Stimulated activated CD4-positive, alpha-beta T cell treated with anti-CD3 and anti-CD28 coated beads, Interleukin-4, amount 100 ng/mL, for 48 hours (primary cell): ENCODE measurements around the gene KCNN3.
A peak's percentile ranks its signal among the peaks of the same experiment; 100 is the strongest.

Source experiments
- DNase-seq, 2 donors: peaks; one replicate each; pipeline ENCODE4 v3.0.0-alpha.2; 2020; ENCODE audit warnings: low read depth in 2 of 2

KCNN3 gene

DNA sequence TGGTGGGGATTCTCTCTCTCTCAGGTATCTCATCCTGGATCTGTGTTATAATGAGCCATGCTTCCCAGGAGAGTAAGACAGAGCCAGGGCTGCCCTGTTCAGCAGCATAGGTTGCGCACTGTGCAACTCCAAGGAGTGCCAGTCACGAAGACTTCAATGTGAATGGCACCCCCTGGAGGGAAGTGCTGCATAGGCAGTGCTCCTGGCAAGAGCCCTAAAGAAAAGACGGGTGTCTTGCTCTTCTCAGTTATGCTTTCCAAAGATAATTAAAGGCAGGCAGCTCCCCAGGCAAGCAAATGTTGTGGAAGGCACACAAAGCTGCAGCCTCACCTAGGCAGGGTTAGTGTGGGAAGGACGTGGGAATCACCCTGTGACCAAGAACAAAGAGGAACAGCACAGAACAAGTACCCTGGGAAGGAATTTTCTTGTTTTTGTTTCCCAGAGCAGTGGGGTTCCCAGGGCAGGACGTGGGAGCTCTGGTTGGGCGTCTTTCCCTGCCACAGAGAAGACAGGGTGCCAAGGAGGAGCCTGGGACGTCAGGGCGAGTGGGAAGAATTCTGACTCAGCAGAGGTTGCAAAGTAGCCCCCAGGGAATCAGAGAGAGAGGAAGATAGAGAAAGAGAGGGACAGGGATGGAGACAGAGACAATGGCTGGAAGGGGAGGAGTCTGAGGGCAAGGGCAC, 120.9 kb downstream of the KCNN3 start:
- peak; percentile 47 to 57 for DNase-seq

- DNase-seq: no peak
Measured at GRCh38 chr1:154748405-154748775, 121.7 kb downstream of the KCNN3 start.

- DNase-seq: peak; percentile 37 to 49
Measured at GRCh38 chr1:154747740-154748404, 122.2 kb downstream of the KCNN3 start.

DNA sequence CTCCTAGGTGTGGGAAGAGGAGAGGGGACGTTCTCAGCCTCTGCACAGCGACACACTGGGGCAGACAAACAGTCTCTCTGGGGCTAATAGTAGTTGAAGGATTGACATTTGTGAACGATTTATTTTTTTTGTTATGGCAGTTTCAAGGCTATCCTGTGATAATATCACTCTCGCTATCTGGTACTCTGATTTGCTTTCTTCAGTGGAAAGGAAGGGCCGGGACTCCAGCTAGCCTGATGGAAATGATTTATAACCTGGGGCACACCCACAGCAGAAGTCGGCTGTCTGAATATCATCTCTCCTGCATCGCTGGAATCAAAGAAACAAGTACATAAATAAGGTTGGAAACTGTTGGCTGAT, 122.7 kb downstream of the KCNN3 start:
- DNase-seq: no peak

DNA sequence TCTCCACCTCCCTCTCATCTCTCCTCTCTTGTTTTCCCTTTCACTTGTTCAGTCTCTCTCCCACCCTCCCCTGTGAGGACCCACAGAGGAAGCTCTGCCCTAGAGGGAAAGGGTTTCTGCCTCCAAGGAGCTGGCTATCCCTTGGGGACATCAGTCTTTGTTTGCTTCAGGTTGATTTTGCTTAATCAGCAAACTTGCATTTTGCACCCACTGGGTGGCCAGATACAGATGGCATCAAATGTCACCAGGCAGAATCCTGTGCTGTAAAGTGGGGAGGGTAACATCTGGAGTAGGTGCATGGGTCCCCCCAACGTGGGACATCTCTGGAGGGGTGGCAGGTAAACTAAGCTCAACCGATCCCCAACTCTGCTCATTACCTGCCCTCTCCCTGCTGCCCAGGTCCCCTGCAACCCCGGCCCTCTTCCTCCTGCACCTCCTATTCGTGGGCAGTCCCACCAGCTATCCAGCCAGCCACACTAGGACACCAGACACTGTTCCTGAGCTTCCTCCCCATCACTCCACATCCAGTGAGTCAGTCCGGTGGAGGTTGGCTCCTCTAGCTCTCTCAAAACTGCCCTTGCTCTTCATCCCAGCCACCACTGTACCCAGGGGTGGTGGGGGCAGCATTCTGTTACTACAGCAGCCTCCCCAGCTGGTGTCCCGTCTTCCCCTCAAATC, 123.3 kb downstream of the KCNN3 start:
- no peak for DNase-seq

GRCh38 chr1:154745750-154746425, 124.2 kb downstream of the KCNN3 start:
- DNase-seq: no peak

DNA sequence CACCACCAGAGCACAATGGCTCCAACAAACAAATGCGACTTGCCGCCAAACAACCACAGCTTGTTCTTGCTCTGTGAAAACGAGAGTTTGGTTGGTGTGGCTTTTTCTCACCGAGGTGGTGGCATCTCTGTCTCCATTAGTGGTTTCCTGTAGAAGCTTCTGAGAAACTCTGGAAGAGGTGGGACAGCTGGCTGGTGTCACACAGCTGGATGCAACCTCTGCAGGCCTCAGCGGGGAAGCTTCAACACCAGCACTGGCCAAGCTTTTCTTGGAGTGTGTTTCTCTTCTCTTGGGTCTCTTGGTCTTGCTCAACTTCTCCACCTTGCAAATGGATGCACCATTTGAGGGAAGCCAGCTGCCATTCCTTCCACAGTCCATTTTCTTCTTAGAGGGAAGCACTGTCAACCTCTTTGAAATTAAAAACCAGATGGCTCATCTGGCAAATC, 124.8 kb downstream of the KCNN3 start:
- peak in 1 of 2 donors; percentile 40 for DNase-seq

DNA sequence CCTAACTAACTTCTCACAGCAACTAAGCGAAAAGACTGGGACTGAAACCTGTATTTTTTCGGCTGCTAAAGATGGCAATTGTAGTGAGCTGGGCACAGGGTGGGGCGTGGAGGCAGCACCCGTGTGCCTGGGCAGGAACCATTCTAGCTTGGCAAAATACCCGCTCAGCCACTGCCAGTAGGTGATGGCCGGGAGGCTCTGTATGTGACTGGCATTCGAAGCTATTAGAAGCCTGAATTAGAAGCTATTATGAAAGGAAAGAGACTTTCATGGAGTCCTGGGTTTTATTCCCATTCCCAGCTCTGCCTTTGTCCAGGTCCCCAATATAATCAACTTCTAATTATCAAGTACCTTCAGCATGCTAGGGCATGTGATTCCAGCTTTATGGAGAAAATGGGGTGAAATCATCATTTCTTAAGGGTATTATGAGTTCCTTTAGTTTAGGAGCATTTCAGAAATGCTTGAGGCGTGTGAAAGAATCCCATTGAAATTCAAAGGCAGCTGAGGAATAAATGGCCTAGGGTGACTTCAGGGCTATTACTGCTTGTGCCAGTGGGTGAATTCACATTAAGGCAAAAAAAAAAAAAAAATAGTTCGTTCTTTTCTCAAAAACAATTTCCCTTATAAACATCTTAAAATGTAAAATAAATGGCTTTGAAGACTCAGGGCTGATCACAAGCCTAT, 125.6 kb downstream of the KCNN3 start:
- DNase-seq: no peak

DNA sequence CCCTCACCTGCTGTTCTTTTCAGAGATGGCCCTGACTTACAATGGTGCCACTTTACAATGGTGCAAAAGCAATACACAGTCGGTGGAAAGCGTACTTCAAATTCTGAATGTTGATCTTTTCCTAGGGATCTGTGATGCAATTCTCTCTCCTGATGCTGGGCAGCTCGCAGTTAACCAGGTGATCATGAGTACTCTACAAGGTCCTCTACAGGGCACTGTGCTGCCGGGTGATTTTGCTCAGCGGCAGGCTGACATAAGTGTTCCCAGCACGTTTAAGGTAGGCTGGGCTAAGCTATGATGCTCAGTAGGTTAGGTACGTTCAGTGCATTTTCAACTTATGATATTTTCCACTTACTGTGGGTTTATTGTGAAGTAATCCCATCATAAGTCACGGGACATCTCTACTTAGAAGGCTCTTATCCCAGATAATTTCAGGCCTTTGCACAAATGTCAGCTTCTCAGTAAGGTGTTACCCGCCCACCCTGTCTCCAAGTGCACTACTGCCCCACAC, 126.5 kb downstream of the KCNN3 start:
- no peak for DNase-seq

- DNase-seq: no peak
Measured at GRCh38 chr1:154742606-154743005, 127.5 kb downstream of the KCNN3 start.

DNA sequence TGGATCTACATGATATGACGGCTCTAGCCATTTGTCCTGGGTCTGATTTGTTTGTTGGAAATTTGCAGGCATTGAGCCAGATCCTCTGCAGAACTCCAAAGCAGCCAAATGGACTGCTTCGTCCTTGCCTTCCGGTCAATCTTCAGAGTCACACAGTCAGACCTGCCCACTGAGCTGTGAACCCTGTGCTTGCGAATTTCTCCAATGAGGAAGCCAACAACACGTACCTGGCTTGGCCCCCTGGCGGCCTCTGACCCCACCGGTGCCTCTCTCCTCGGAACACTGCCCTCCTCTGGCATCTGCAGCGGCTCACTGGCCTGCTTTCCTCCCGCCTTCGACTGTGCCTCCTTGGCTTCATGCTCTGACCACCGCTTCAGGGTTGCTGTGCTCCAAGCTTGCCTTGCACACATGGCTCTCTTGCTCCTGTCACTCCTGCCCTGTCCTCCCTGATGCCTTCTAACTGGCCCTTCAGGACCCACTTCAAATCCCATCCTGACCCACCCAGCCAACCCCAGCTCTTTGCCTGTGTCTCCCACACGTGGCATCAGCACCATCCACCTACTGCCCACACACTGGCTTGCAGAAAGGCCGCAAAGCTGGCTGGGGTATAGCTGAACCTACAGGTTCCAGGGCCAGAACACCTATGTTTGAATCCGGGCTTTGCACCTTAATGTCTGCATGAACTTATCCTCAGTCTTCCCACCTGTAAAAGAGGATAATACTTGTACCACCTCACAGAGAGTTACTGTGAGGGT, 128.2 kb downstream of the KCNN3 start:
- DNase-seq: no peak

GRCh38 chr1:154741327-154741726, 128.8 kb downstream of the KCNN3 start:
- DNase-seq: no peak

DNA sequence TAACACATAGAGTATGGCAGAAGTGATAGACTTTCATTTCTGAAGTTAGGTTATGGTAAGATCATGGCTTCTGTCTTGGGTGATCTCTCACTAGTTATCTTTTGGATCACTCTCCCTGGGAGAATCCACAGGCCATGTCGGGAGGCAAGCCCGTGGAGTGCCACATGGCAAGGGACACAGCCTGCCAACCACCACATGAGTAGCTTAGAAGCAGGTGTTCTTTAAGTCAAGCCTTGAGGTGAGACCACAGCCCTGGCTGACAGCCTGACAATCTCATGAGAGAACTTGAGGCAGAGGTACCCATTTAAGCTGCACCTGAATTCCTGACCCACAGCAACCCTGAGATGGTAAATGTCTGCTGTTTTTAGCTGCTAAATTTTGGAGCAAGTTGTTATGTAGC, 130.4 kb downstream of the KCNN3 start:
- no peak for DNase-seq

GRCh38 chr1:154736841-154737240, 133.2 kb downstream of the KCNN3 start:
- DNase-seq: peak in 1 of 2 donors; percentile 59

DNA sequence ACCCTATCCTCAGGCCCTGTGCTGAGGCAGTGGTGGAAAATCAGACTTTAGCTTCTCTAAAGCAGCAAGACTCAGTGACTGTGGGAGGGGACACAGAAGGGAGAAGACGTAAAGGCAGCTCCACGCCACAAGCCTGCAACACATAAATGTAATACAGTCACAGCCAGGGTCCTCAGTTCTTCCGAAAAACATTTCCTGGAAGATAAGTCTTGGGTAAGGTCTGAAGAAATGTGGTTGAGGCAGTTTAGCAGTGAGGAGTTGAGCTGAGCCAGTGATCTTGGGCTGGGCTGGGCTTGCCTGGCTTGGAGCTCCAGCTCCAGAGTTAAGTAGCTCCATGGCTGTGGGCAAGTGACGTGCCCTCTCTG, 134.3 kb downstream of the KCNN3 start:
- DNase-seq: no peak

GRCh38 chr1:154735061-154735803, 134.8 kb downstream of the KCNN3 start:
- no peak for DNase-seq

DNA sequence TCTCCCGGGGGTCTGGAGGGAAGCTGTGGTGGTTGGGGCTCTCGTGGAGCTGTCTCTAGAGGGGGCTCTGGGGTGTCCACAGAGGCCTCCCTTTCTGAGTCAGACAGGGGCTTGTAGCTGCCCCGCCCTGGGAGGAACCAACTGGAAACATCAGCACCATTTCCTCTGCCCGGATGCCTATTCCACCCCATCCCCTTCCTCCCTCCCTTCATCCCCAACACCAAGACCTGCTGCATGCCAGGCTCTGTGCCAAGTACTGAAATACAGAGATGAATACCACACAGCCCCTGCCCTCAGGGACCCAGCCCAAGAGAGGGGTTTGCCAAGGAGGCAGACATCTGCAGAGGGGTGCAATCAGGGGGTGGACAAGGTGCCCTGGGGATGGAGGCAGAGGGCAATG, 136.5 kb downstream of the KCNN3 start:
- no peak for DNase-seq

- no peak for DNase-seq
Measured at GRCh38 chr1:154730986-154731489, 139.0 kb downstream of the KCNN3 start.

GRCh38 chr1:154730259-154730658, 139.8 kb downstream of the KCNN3 start:
- no peak for DNase-seq

GRCh38 chr1:154729577-154729976, 140.5 kb downstream of the KCNN3 start:
- no peak for DNase-seq
